K562 (cell line): ENCODE measurements around the gene RABGAP1. TPM values are rescaled to one million over a fixed set of nuclear protein-coding genes. Genes with fewer than 3 reads are reported as not detected.

Experiments used
- CBX5 ChIP-seq: IDR thresholded peaks from 2 replicates; pipeline ENCODE4 v1.6.1; 2014; ENCODE audit warnings: low read depth, borderline replicate concordance
- ETV1 ChIP-seq: fragments of 450-650 bp; conservative IDR thresholded peaks from 2 replicates; pipeline ENCODE4 v1.6.1; 2016; ENCODE audit warnings: missing genetic modification characterization, control low read depth, low read depth, missing compliant biosample characterization
- FIP1L1 ChIP-seq: fragments of 200-400 bp; formaldehyde crosslinking; IDR thresholded peaks from 2 replicates; pipeline ENCODE4 v1.6.1; 2018; ENCODE audit warnings: mild to moderate bottlenecking, low read depth, low read length; ENCODE audit not compliant: poor library complexity, severe bottlenecking
- FOXA1 ChIP-seq: fragments of 450-650 bp; IDR thresholded peaks from 2 replicates; pipeline ENCODE4 v1.6.1; 2016; ENCODE audit warnings: mild to moderate bottlenecking, borderline replicate concordance
- FOXK2 ChIP-seq, 2 experiments: fragments of 450-650 bp; IDR thresholded peaks in 1 of 2; conservative IDR thresholded peaks in 1 of 2; 2 replicates each; pipeline ENCODE4 v1.6.1; 2016; ENCODE audit warnings: low read depth in 2 of 2, mild to moderate bottlenecking in 1 of 2
- HSF4 ChIP-seq: fragments of 250-450 bp; sonication (Bioruptor Pico); IDR thresholded peaks from 2 replicates; pipeline ENCODE4 v2.1.2; 2022; ENCODE audit warnings: mild to moderate bottlenecking, moderate library complexity, borderline replicate concordance
- JUN ChIP-seq, 2 experiments: sonication (generic) in 1 of 2; formaldehyde crosslinking in 1 of 2; IDR thresholded peaks; 2 replicates each; pipeline versions ENCODE4 v1.6.1 to v1.8.0; 2012 to 2022; ENCODE audit warnings: borderline replicate concordance in 2 of 2, mild to moderate bottlenecking in 2 of 2, improper control_type of control experiment in 1 of 2, low read depth in 1 of 2, low read length in 1 of 2, missing genetic modification reagents in 1 of 2
- MCM5 ChIP-seq: fragments of 450-650 bp; IDR thresholded peaks from 2 replicates; pipeline ENCODE4 v1.6.1; 2016; ENCODE audit warnings: low read depth
- NCOA1 ChIP-seq: fragments of 450-650 bp; IDR thresholded peaks from 2 replicates; pipeline ENCODE4 v1.6.1; 2016; ENCODE audit warnings: low read depth
- NELFE ChIP-seq: IDR thresholded peaks from 2 replicates; pipeline ENCODE4 v1.6.1; 2011; ENCODE audit warnings: mild to moderate bottlenecking; ENCODE audit not compliant: insufficient read depth, insufficient read length
- NR4A1 ChIP-seq, 2 experiments: fragments of 250-450 bp in 1 of 2; fragments of 450-650 bp in 1 of 2; sonication (Bioruptor Pico) in 1 of 2; IDR thresholded peaks; 2 replicates each; pipeline versions ENCODE4 v1.4.0 to v1.6.1; 2016 to 2020; ENCODE audit warnings: mild to moderate bottlenecking in 2 of 2, missing compliant biosample characterization in 1 of 2, missing genetic modification characterization in 1 of 2, moderate library complexity in 1 of 2
- PHF8 ChIP-seq: fragments of 200-600 bp; sonication (generic); IDR thresholded peaks from 2 replicates; pipeline ENCODE4 v1.6.1; 2012; ENCODE audit warnings: mixed run types, mild to moderate bottlenecking, inconsistent platforms, low read length, moderate library complexity, borderline replicate concordance
- RCOR1 ChIP-seq, 2 experiments: IDR thresholded peaks; 2 replicates each; pipeline ENCODE4 v1.6.1; 2012; ENCODE audit warnings: low read depth in 2 of 2, low read length in 2 of 2, borderline replicate concordance in 1 of 2, improper control_type of control experiment in 1 of 2
- RNF2 ChIP-seq: sonication (generic); IDR thresholded peaks from 2 replicates; pipeline ENCODE4 v1.6.1; 2016
- SREBF2 ChIP-seq: sonication (generic); formaldehyde crosslinking; IDR thresholded peaks from 2 replicates; pipeline ENCODE4 v1.4.0; 2020; ENCODE audit warnings: mild to moderate bottlenecking, missing genetic modification reagents
- TARDBP ChIP-seq: fragments of 450-650 bp; IDR thresholded peaks from 2 replicates; pipeline ENCODE4 v1.6.1; 2016
- TEAD2 ChIP-seq: fragments of 450-650 bp; IDR thresholded peaks from 2 replicates; pipeline ENCODE4 v1.6.1; 2016; ENCODE audit warnings: missing genetic modification characterization, control low read depth, missing compliant biosample characterization
- ZFPM2 ChIP-seq: fragments of 250-450 bp; sonication (Bioruptor Pico); IDR thresholded peaks from 2 replicates; pipeline ENCODE4 v1.5.1; 2022; ENCODE audit warnings: mild to moderate bottlenecking
- ZNF140 ChIP-seq: fragments of 250-450 bp; sonication (Bioruptor Pico); IDR thresholded peaks from 2 replicates; pipeline ENCODE4 v1.8.0; 2021; ENCODE audit warnings: moderate library complexity, mild to moderate bottlenecking, inconsistent platforms
- ZNF165 ChIP-seq: fragments of 250-450 bp; sonication (Bioruptor Pico); IDR thresholded peaks from 2 replicates; pipeline ENCODE4 v1.4.0; 2020; ENCODE audit warnings: borderline replicate concordance
- ZNF431 ChIP-seq: sonication (generic); formaldehyde crosslinking; IDR thresholded peaks from 2 replicates; pipeline ENCODE4 v1.8.0; 2022; ENCODE audit warnings: mild to moderate bottlenecking, missing genetic modification reagents
- ZNF717 ChIP-seq: fragments of 250-450 bp; sonication (Bioruptor Pico); IDR thresholded peaks from 2 replicates; pipeline ENCODE4 v1.5.0; 2021
- polyA plus RNA-seq, 8 experiments: library from polyadenylated mRNA; depleted of rRNA in 4 of 8; stranded (reverse) in 5 of 8; unstranded in 3 of 8; fragments of >200 nt; fragmentation: Nextera tagmentation in 2 of 8; fragmentation: Illumina TruSeq in 1 of 8; extraction: Ambion mirVana in 2 of 8; extraction: Trizol in 1 of 8; gene quantifications; 2 replicates each; pipeline versions ENCODE4 v1.2.1 to v1.2.3, GENCODE V29; 2011 to 2014; ENCODE audit warnings: inconsistent platforms in 1 of 8, missing spikeins in 1 of 8
- total RNA-seq, 7 experiments: library from RNA; depleted of rRNA in 6 of 7; stranded (reverse); fragments of >200 nt in 6 of 7; fragmentation: Illumina TruSeq in 2 of 7; extraction: Trizol in 2 of 7; gene quantifications; 2 replicates each; pipeline versions ENCODE4 v1.2.1 to v1.2.3, GENCODE V29; 2011 to 2021; ENCODE audit warnings: low replicate concordance in 1 of 7
- TF ChIP-seq, protein P1 (sequence below): fragments of 250-450 bp; sonication (Bioruptor Pico); IDR thresholded peaks from 2 replicates; pipeline ENCODE4 v1.4.0; 2020; ENCODE audit warnings: mild to moderate bottlenecking, moderate library complexity, borderline replicate concordance
- TF ChIP-seq, protein P2 (sequence below): fragments of 250-450 bp; sonication (Bioruptor Pico); IDR thresholded peaks from 2 replicates; pipeline ENCODE4 v1.6.1; 2021; ENCODE audit warnings: mild to moderate bottlenecking

The RABGAP1 gene
- total and polyA plus RNA-seq, 9 of the 15 experiments (the other 6 are each of a cell fraction or from before 2014, with no cell fraction given): 1.5 to 22.7 (median 13.1) TPM

DNA sequence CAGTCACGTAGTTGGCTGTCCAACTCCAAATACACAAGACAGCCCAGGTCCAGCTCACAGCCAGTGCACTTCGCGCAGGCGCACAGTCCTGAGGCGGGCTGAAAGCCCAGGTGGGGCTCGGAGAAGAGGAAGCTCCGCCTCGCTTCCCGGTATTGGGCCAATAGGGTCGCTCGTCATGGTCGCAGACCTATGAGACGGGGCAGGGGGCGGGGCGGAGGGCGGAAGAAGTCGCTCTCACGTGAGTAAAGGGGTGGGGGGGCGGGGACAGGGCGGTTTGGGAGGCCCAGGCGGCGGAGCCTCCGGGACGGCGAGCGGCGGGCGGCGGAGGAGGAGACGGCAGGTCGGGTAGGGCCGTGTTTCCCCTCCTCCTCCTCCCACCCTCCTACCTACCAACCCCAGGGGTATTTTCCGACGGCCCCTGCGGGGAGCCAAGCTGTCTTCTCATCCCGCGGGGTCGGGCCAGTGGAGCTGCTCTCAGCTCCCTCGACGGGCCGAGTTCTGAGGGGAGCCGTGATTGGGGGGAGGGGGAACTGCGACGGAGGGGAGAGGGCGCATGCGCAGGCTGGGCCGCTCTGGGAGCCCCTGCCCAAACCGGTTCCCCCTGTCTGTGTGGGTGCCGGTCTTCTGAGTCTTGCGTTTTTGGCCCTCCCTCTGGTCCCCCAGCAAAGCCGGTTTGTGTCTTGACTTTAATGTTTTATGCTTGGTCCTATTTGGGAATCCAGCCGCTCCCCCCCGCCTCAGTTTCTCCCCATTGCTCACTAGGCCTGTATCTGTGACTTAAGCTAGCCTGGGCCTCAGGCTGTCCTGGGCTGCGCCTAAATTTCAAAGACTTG, at the start of gene RABGAP1 (continued):
- no peak for TF ChIP-seq ZNF717 (CRISPR knock-in tag)
- TF ChIP-seq JUN (IDR thresholded peaks at IDR 0.05; ENCODE audit: borderline replicate concordance, low read depth, low read length): no peak
- no peak for TF ChIP-seq JUN (CRISPR knock-in tag; IDR thresholded peaks at IDR 0.05; ENCODE audit: borderline replicate concordance)
- TF ChIP-seq, protein P1, sequence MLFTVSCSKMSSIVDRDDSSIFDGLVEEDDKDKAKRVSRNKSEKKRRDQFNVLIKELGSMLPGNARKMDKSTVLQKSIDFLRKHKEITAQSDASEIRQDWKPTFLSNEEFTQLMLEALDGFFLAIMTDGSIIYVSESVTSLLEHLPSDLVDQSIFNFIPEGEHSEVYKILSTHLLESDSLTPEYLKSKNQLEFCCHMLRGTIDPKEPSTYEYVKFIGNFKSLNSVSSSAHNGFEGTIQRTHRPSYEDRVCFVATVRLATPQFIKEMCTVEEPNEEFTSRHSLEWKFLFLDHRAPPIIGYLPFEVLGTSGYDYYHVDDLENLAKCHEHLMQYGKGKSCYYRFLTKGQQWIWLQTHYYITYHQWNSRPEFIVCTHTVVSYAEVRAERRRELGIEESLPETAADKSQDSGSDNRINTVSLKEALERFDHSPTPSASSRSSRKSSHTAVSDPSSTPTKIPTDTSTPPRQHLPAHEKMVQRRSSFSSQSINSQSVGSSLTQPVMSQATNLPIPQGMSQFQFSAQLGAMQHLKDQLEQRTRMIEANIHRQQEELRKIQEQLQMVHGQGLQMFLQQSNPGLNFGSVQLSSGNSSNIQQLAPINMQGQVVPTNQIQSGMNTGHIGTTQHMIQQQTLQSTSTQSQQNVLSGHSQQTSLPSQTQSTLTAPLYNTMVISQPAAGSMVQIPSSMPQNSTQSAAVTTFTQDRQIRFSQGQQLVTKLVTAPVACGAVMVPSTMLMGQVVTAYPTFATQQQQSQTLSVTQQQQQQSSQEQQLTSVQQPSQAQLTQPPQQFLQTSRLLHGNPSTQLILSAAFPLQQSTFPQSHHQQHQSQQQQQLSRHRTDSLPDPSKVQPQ (CRISPR knock-in tag): no peak
- TF ChIP-seq PHF8: peak; percentile 86; the same call in 1 of the 2 replicates
- TF ChIP-seq TEAD2 (tag): no peak
- TF ChIP-seq ZNF431: no peak
- no peak for TF ChIP-seq TARDBP
- TF ChIP-seq FOXK2 (conservative IDR thresholded peaks at IDR 0.05 in 1 of 2, IDR thresholded peaks at IDR 0.05 in 1 of 2; ENCODE audit: low read depth in 2 of 2): peak; percentile 74 to 79
- TF ChIP-seq FOXA1: no peak
- TF ChIP-seq ETV1 (tag): no peak
- peak in 1 of 2 experiments; percentile 69; a peak in 2 of 4 replicates for TF ChIP-seq RCOR1 (IDR thresholded peaks at IDR 0.05; ENCODE audit: borderline replicate concordance in 1 of 2, low read depth in 2 of 2, low read length in 2 of 2)
- TF ChIP-seq ZNF140 (CRISPR knock-in tag): no peak
- no peak for TF ChIP-seq FIP1L1
- TF ChIP-seq, protein P2, sequence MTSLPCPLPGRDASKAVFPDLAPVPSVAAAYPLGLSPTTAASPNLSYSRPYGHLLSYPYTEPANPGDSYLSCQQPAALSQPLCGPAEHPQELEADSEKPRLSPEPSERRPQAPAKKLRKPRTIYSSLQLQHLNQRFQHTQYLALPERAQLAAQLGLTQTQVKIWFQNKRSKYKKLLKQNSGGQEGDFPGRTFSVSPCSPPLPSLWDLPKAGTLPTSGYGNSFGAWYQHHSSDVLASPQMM (CRISPR knock-in tag): no peak
- TF ChIP-seq RNF2: 0 out of 2 replicates have a peak, but pooled peaks have one; percentile 27
- no peak for TF ChIP-seq ZFPM2 (CRISPR knock-in tag)
- no peak for TF ChIP-seq NELFE
- no peak for TF ChIP-seq NR4A1 (CRISPR knock-in tag; IDR thresholded peaks at IDR 0.05)
- TF ChIP-seq NR4A1 (tag; IDR thresholded peaks at IDR 0.05): no peak
- TF ChIP-seq CBX5: peak; percentile 98
- no peak for TF ChIP-seq ZNF165 (CRISPR knock-in tag)
- no peak for TF ChIP-seq SREBF2 (CRISPR knock-in tag)
- TF ChIP-seq NCOA1: no peak
- no peak for TF ChIP-seq MCM5
- TF ChIP-seq HSF4 (CRISPR knock-in tag): no peak
